Activated CD8-positive, alpha-beta memory T cell treated with anti-CD3 and anti-CD28 coated beads, Interleukin-2, amount 50 U/mL, for 4 hours (primary cell): ENCODE measurements around the gene P2RY6.

Source experiments
- DNase-seq: peaks from one replicate; pipeline ENCODE4 v3.0.0-alpha.2; 2020

P2RY6 gene

GRCh38 chr11:73281796-73282660, 9.9 kb downstream of the P2RY6 start:
- no peak for DNase-seq

DNA sequence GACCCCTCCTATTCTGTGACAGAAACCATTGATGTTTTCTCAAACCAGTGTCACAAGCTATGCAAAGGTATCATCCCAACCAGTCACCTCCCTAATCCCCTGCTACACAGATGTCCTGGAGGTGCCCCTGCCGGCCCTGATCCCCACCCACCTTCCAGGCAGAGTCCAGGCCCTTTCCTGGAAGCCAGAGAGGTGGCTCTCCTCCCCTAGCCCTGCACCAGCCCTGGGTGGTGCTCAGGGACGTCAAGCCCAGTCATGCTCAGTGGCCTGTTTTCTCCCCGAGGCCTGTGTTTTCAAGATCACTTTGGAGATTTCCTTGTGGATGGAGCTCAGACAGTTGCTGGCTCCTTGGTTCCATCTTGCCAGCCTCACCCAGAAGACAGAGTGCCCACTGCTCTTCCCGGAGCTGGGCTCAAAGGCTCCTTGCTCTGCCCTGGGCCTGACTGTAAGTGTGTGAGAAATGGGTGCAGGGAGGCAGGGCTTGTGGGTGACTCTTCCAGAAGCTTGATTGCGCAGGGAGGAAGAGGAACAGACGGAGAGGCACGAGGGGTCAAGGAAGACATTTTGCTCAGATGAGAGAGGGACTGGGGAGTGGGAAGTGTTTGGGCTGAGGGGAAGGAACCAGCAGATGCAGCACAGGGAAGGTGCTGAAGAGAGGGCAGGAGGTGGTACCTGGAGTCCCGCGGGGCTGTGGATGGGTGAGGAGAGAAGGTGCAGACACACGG, 11.3 kb downstream of the P2RY6 start:
- no peak for DNase-seq

DNA sequence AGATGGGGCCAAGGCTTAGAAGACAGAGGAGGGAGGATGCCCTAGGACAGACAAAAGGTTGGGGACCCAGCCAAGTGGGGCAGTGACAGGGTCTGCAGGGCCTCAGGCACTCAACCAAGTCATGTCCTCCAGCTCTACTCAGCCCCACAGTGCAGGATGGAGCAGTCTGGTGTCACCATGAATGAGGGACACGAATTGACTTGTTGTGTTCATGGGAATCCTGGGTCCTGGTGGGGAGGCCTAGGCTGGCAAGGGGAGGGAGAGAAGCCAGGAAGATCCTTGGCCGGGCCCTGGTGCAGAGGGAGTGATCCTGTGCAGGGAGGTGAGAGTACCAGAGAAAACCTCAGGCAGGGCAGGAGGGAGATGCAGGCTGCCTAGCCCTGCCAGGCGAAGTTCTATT, 12.0 kb downstream of the P2RY6 start:
- DNase-seq, result no peak

- DNase-seq, result no peak
These were observed 13.6 kb downstream of the P2RY6 start for GRCh38 chr11:73285721-73286120.

GRCh38 chr11:73286240-73286810, 14.2 kb downstream of the P2RY6 start:
- DNase-seq, result no peak

- DNase-seq, result no peak
These were observed 15.4 kb downstream of the P2RY6 start for GRCh38 chr11:73287400-73288101.

- no peak for DNase-seq
These were observed 16.2 kb downstream of the P2RY6 start for GRCh38 chr11:73288192-73288872.

GRCh38 chr11:73288873-73289707, 17.0 kb downstream of the P2RY6 start:
- DNase-seq, result peak; percentile 45

GRCh38 chr11:73290536-73290935, 18.4 kb downstream of the P2RY6 start:
- no peak for DNase-seq

GRCh38 chr11:73291196-73291595, 19.1 kb downstream of the P2RY6 start:
- no peak for DNase-seq

- DNase-seq, result no peak
These were observed 19.8 kb downstream of the P2RY6 start for GRCh38 chr11:73291781-73292524.

GRCh38 chr11:73292525-73292894, 20.4 kb downstream of the P2RY6 start:
- DNase-seq, result no peak

GRCh38 chr11:73293356-73293936, 21.3 kb downstream of the P2RY6 start:
- DNase-seq, result no peak

- DNase-seq, result no peak
These were observed 22.5 kb downstream of the P2RY6 start for GRCh38 chr11:73294604-73295003.

DNA sequence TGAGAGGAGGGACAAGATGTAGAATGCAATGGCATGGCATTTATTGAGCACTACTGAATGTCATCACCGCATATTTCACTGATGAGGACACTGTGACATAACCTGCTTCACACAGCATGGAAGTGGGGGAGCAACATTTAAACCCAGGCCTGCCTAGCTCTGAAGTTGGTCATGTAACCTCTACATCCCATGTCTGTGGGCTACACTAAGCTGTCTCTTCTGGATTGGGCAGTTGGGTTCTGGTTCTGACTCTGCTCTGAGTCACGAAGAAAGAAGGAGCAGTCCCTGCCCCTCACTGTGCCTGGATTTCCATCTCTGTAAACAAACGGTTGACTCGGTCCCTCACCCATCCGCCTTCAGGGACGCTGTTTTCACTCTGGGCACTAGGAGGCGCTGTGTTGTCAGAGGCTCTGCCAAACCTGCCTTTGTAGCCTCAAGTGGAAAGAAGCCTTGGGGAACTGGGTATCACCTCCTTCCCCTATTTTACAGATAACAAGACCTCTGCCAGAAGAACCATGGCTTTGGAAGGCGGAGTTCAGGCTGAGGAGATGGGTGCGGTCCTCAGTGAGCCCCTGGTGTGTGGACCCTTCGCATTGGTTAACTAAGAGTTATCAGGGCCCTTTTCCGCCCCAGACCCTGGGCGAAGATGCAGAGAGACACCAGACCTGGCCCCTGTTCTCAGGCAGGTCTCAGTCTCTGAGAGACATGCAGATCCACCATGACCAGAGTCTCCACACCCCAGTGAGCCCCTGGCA, 23.3 kb downstream of the P2RY6 start:
- peak; percentile 73 for DNase-seq

- DNase-seq, result no peak
These were observed 23.8 kb downstream of the P2RY6 start for GRCh38 chr11:73295996-73296318.

GRCh38 chr11:73296501-73297230, 24.5 kb downstream of the P2RY6 start:
- no peak for DNase-seq

DNA sequence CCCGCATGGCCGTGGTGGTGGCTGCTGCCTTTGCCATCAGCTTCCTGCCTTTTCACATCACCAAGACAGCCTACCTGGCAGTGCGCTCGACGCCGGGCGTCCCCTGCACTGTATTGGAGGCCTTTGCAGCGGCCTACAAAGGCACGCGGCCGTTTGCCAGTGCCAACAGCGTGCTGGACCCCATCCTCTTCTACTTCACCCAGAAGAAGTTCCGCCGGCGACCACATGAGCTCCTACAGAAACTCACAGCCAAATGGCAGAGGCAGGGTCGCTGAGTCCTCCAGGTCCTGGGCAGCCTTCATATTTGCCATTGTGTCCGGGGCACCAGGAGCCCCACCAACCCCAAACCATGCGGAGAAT, 25.1 kb downstream of the P2RY6 start:
- no peak for DNase-seq

- no peak for DNase-seq
These were observed 25.6 kb downstream of the P2RY6 start for GRCh38 chr11:73297702-73298101.
